ENCODE data around the gene FAM241A.
"Not testable (repeated sequence)": the region's sequence is repeated elsewhere in the genome, so short reads cannot be mapped to it uniquely, and the experiment has no call there.

The FAM241A gene

DNA sequence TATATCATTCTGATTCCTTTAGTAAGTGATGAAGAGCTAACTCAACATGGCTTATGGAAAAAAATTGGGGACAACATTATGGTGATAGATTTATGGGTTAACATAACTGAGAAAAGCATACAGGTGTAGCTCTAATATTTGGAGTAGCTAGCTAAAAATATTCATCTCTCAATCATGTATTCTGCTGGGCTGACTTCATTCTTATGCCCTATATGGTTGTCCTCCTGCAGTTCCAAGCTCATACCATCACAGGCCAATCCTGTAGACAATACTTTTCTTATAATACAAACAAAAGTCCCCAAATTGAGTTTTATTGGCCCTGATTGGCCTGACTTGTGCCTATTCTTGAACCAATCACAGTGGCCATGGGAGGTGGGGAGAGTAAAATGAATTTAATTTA, 6.7 kb upstream of the FAM241A start:
- DNase-seq (ENCODE audit: low spot score) = no peak

DNA sequence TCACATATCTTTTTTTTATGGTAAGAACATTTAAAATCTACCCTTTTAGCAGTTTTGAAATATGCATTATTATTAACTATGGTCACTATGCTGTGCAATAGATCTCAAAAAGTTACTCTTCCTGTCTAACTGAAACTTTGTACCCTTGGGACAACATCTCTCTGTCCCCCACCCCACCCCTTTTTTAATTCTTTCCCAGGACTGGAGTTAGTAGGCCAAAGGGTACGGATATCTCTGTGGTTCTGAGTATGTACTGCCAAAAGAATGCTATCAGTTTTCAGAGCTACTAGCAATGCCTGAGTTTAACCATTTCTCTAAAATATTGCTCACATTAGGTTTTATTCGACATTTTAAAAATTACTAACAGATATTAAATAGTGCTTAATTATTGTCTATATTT, 4.7 kb upstream of the FAM241A start:
- DNase-seq (ENCODE audit: low spot score) = no peak

- DNase-seq (ENCODE audit: low spot score) = no peak
Observed at GRCh38 chr4:112141366-112142138, 3.7 kb upstream of the FAM241A start.

- DNase-seq (ENCODE audit: low spot score) = no peak
Observed at GRCh38 chr4:112142182-112142581, 3.1 kb upstream of the FAM241A start.

- no peak for DNase-seq (ENCODE audit: low spot score)
Observed at GRCh38 chr4:112143781-112144180, 1.5 kb upstream of the FAM241A start.

DNA sequence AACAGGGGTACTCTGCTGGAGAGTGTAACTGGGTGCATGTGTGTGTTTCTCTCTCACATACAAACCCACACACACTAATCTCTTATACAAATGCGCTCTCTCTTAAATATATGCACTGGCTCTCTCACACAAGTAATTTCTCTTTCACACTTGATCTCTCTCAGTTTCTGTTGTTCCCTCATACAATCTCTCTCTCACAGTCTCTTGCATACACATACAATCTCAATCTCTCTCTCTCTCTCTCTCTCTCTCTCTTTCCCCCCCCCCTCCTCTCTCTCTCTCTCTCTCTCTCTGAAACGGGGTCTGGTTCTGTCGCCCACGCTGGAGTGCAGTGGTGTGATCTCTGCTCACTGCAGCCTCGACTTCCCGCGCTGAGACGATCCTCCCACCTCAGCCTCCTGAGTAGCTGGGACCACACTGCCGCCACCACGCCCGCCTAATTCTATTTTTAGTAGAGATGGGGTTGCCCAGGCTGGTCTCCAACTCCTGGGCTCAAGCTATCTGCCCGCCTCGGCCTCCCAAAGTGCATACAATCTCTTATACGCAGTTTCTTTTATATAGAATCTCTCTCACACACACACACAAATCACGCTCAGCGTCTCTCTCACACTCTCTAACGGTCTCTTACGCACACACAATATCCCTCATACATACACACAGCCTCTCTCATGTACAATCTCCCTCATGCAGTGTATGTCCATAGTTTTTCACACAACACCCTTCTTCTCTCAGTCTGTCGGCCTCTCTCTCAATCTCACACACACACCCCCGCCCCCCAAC, 518 bp upstream of the FAM241A start:
- DNase-seq (ENCODE audit: low spot score) = no peak

DNA sequence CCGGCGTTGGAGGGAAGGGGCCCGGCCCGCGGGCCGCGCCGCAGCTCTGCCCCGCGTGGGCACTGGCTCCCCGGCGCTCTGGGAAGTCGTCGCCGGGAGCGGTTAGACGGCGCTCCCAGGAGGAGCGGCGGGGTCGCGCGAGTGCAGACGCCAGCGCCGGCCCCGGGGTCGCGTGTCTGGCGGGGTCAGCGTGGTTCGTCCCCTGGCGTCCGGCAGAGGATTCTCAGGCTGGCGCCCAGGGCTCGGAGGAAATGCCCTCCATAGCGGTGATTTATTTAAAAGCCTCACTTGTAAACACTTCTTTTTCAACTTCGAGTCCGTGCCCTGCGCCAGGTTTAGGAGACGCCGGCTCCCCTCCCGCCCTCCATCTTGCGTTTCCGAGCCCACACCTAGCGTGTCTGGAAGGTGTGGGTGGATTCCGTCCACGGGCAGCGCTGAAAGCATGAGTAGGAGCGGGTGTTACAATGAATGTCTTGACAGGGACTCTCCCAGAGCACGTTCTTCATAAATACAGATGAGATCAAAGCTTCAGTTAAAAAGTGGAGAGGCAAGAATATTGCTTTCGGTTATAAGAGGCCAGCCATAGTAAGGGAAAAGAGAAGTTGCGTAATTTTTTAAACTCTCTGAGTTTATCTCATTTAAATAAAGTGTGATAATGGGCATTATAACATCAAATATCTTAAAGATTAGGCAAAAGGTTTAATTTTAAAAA, 692 bp downstream of the FAM241A start:
- peak; percentile 64 for DNase-seq (ENCODE audit: low spot score)

DNA sequence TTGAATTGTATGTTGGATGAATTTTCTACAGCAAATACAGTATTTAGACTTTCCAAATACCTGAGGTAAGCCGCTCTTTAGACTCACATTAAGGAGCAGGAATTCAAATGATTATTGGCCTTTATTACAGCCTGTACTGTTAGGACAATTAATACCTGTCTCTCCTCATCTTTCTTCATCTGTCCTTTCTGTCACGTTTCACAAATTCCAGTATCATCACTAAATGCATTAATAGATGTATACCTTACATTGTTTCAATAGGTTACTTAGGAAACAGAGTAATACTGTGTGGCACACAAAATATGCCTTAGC, 1.2 kb downstream of the FAM241A start:
- DNase-seq (ENCODE audit: low spot score) = no peak

GRCh38 chr4:112147697-112148096, 2.4 kb downstream of the FAM241A start:
- no peak for DNase-seq (ENCODE audit: low spot score)

DNA sequence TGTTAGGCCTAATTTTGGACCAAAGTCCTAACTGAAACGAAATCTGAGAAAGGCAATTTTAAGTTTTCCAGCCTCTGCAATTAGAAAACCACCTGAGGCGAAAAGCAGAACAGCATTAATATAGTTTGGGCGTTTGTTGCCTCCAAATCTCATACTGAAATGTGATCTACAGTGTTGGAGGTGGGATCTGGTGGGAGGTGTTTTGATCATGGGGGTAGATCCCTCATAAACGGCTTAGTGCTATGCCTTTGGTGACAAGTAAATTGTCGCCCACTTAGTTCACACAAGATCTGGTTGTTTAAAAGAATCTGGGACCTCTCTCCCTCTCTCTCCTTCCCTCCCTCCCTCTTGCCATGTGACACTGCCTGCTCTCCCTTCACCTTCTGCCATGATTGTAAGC, 5.7 kb downstream of the FAM241A start:
- DNase-seq (ENCODE audit: low spot score) = no peak

DNA sequence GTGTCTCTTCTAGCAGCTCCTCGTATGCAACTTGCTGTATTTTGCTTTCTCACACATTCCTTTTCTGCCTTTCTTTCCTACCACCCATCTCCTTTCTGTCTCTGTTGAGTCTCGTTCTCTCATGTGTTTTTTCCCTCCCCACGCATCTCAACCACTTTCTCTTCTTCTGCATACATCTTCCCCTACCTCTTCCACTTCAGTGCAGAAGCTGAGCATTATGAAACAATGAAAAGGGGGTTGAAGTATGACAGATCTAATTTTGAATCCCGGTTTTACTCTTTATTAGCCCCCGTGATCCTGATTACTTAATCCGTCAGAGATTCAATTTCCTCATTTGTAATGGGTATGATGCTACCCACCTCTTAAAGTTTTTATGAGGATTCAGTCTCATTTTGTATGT, 7.3 kb downstream of the FAM241A start:
- no peak for DNase-seq (ENCODE audit: low spot score)

- no peak for DNase-seq (ENCODE audit: low spot score)
Observed at GRCh38 chr4:112153211-112153791, 8.0 kb downstream of the FAM241A start.

GRCh38 chr4:112156112-112156511, 10.9 kb downstream of the FAM241A start:
- no peak for DNase-seq (ENCODE audit: low spot score)

- DNase-seq (ENCODE audit: low spot score) = no peak
Observed at GRCh38 chr4:112156553-112156952, 11.3 kb downstream of the FAM241A start.

GRCh38 chr4:112163706-112164105, 18.5 kb downstream of the FAM241A start:
- DNase-seq (ENCODE audit: low spot score) = not testable (repeated sequence)

DNA sequence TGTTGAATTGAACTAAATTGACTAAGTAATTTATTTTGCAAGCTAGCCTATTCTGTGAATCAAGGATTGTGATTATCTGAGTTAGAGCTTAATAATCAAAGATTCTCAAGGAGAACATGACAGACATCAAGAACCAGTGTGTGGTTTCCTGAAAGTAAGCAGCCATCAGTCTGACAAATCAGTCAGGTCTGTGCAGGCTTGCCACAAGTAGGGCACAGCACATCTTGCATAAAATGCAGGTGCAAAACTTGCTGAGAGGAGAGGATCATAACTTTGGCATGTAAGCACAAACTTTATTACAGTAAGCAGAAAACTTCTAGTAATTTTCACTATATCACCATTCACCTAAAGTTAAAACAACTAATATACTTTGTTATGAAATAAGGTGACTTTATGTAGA, 22.5 kb downstream of the FAM241A start:
- DNase-seq (ENCODE audit: low spot score) = peak; percentile 48

- DNase-seq (ENCODE audit: low spot score) = no peak
Observed at GRCh38 chr4:112168719-112169500, 23.7 kb downstream of the FAM241A start.

GRCh38 chr4:112170451-112170993, 25.3 kb downstream of the FAM241A start:
- DNase-seq (ENCODE audit: low spot score) = peak; percentile 52

GRCh38 chr4:112171051-112171763, 26.0 kb downstream of the FAM241A start:
- not testable (repeated sequence) for DNase-seq (ENCODE audit: low spot score)

DNA sequence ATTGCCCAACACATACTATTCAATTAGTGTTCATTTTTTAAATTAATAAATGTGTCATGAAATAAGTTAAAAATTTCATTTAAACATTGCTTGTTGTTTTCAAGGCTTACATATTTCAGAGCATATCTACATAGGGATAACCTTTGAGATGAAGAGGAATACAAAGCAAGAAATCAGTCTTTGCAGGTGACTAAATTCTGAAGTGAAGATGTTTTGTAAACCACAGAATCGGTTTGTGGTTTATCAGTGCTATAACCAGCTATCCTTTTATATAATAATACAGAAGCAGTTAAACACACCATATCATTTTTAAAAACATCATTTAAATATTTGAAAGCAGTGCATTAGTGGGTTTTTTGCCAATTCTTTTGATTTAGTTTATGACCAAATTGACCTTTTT, 26.9 kb downstream of the FAM241A start:
- DNase-seq (ENCODE audit: low spot score) = peak; percentile 68

All from activated CD4-positive, alpha-beta T cell treated with anti-CD3 and anti-CD28 coated beads, Interleukin-2, Interleukin-4, amounts not matched to agents 100 ng/mL and 50 ng/mL, durations not matched to agents 16 hours and 8 hours (primary cell).